ENCODE results near the gene SHCBP1.
A peak's percentile ranks its signal among the peaks of the same experiment; 100 is the strongest.
"Not testable (repeated sequence)": the region's sequence is repeated elsewhere in the genome, so short reads cannot be mapped to it uniquely, and the experiment has no call there.

SHCBP1 gene

DNA sequence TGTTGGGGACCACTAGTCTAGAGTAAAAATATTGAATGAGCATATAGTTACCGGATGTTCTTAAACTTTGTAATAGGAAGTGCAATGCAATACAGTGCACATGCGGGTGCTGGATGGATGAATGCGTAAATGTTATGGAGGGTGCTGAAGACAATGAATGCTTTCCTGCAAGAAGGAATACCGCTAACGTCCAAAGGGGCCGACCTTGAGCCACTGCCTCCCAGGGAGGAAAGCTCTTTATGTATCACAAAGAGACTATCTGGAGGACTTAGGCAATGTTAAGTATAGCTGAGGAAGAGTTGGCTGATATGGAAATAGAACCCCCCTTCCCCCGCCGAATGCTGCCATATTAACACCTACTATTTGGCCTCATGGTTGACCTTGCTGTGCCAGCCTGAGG, 27.5 kb upstream of the SHCBP1 start:
- DNase-seq (ENCODE audit: extremely low spot score) = no peak
- POLR2A ChIA-PET = no interaction called here
- CTCF ChIA-PET = interaction anchor here (1.1 kb wide), 1 partner anchor 80 kb away, joined by 3 read pairs; no protein-coding TSS in a partner anchor
- TF ChIP-seq, protein P1, sequence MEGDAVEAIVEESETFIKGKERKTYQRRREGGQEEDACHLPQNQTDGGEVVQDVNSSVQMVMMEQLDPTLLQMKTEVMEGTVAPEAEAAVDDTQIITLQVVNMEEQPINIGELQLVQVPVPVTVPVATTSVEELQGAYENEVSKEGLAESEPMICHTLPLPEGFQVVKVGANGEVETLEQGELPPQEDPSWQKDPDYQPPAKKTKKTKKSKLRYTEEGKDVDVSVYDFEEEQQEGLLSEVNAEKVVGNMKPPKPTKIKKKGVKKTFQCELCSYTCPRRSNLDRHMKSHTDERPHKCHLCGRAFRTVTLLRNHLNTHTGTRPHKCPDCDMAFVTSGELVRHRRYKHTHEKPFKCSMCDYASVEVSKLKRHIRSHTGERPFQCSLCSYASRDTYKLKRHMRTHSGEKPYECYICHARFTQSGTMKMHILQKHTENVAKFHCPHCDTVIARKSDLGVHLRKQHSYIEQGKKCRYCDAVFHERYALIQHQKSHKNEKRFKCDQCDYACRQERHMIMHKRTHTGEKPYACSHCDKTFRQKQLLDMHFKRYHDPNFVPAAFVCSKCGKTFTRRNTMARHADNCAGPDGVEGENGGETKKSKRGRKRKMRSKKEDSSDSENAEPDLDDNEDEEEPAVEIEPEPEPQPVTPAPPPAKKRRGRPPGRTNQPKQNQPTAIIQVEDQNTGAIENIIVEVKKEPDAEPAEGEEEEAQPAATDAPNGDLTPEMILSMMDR (IDR thresholded peaks at IDR 0.05; ENCODE audit: control extremely low read depth, extremely low read depth, low read depth, missing control alignments) = no peak

DNA sequence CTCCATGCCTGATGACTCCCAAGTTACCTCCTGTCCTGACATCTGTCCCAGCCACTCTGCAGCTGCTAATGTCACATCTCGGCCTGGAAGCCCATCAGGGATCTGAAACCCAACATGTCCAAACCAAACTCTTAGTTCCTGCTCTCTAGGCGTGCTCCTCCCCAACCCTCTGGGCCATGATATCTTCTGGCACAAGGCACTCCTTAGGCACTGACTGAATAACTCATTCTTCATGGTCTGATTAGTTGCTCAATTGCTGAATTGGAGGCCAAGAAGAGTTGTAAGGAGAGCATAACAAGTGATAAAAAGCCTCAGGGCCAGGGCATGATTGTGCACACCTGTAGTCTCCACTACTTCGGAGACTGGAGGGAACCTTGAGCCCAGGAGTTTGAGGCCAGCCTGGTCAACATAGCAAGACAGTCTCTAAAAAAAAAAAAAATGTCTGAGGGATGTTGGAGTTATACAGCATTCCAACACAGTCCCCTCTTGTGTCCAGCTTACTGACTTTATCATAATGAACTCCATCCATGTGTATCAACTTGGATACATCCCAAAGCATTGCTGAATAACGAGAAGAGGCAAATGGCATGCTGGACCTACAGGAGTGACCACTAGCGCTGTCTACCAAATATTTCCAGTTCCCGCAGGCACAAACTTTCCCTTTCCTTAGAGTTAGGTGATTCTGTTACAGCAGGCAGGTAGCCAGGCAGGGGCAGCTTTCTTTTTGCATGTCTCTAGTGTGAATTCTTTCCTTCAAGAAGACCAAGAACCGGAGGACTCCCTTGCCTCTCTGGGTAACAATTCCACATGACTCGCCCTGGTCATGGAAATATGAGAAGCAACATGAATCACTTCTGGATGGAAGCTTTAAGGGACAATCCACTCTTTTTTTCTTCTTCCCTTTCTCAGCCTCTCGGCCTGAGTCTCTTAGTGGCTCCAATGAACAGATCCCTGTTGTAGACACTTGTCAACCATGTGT, 18.1 kb upstream of the SHCBP1 start:
- no peak for DNase-seq (ENCODE audit: extremely low spot score)
- ChIA-PET POLR2A (no interaction called here), CTCF (interaction anchor here (1.5 to 3.1 kb wide), 2 partner anchors 10 to 35 kb away, joined by 4 to 13 read pairs; no protein-coding TSS in a partner anchor)
- TF ChIP-seq, protein P1 (IDR thresholded peaks at IDR 0.05; ENCODE audit: control extremely low read depth, extremely low read depth, low read depth, missing control alignments) = no peak

DNA sequence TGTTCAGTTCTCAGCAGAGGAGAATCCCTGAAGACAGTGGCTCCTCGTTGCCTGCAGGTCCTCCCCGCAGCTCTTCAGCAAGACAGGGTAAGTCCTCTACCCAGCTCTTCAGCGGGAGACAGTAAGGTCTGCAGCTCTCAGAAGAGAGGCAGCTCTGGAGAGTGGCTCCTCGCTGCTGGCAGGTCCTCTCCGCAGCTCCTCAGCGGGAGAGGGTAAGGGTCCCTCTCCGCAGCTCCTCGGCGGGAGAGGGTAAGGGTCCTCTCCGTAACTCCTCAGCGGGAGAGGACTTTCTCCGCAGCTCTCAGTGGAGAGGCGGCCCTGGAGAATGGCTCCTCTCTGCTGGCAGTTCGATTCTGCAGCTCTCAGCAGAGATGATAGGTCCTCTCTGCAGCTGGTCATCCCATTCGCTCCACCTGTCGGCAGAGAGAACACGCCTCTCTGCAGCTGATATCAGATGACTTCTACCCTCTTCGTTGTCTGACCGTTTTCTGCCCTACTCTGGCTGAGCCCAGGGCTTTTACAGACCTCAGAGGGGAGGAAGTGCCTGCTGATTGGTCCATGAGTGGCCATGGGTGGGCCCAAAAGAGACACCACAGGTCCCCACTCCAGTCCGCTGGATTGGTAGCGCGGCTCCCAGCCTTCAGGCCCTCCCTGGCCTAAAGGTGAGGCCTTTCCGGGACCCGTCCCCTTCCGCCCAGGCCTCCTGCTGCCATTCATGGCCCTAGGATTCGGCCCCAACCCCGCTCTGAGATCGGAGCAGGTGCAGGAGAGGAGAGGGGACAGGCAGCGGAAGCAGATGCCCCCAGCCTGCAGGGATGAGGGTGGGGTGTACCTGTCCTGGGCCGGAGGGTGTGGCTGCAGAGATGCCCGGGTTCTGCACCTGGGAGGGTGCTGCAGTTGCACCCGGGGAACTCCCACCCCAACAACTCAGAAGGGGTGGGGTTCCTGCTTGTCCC, 11.9 kb upstream of the SHCBP1 start:
- TF ChIP-seq, protein P1 (IDR thresholded peaks at IDR 0.05; ENCODE audit: control extremely low read depth, extremely low read depth, low read depth, missing control alignments) = no peak
- ChIA-PET CTCF (interaction anchor here (0.9 to 1.2 kb wide), 3 partner anchors 11 to 73 kb away, joined by 3 to 4 read pairs (median 3); partner anchors contain the start of gene SHCBP1), POLR2A (no interaction called here)
- DNase-seq (ENCODE audit: extremely low spot score) = no peak

DNA sequence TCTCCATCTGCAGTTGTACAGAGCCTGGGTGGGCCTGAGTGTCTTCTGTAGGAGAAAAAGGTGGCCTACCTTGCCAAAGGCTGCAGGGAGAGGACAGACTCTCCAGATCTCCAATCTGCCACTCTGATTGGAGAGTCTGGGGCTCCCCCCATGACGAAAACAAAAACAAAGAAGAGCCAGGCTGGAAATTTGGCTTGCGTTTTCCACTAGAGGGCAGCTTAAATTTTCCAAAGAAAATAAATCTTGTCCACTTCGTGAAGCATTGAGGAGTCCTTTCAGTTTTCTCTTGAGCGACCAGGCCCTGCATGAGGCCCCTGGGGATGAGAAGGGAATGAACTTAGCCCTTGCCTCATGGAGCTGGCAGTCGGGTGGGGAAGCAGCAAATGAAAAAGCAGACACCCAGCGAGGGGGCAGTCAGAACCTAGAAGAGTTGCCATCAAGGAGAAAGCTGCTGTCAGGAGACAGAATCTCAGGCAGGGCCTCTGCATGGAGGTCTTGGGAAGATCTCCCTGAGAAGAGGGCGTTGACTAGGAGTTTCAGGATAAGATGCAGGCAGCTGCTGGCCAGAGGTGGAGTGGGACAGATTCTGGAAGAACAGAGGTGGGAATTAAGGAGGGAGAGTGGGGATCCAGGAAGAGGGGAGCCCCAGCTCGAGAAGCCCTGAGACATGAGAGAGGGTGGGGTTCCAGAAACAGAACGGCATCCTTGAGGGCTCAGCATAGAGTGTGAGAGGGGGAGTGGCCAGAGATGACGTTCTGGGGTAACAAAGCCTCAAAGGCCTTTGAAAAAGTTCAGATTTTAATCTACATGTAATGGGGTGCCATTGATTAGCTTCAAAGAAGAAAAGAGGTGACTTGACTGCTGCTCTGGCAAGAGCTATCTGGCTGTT, 8.4 kb upstream of the SHCBP1 start:
- ChIA-PET POLR2A (no interaction called here), CTCF (interaction anchor here (0.7 to 3.2 kb wide), 9 partner anchors 9 to 290 kb away, joined by 3 to 13 read pairs (median 4); partner anchors contain the start of gene SHCBP1)
- no peak for DNase-seq (ENCODE audit: extremely low spot score)
- TF ChIP-seq, protein P1 (IDR thresholded peaks at IDR 0.05; ENCODE audit: control extremely low read depth, extremely low read depth, low read depth, missing control alignments) = peak; percentile 17

DNA sequence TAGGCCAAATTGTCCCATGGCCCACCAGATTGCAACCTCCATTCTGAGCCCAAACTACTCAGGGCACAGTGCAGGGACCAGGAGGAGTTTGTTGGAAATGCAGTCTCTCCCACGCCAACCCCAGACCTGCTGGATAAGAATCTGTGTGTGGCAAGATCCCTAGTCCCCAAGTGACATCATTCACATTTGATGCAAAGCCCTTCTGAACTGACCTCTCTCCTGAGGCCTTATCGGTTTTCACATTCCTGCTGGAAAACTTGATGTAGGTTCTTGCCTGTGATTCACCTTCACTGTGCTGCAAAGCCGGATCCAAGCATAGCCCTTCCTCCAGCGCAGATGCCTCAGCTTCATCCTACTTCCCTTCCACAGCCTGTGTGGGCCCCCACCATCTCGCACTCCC, 6.6 kb upstream of the SHCBP1 start:
- TF ChIP-seq, protein P1 (IDR thresholded peaks at IDR 0.05; ENCODE audit: control extremely low read depth, extremely low read depth, low read depth, missing control alignments) = no peak
- POLR2A ChIA-PET = no interaction called here
- CTCF ChIA-PET = interaction anchor here (1.1 to 3.2 kb wide), 2 partner anchors 12 kb away, joined by 3 to 13 read pairs; no protein-coding TSS in a partner anchor
- no peak for DNase-seq (ENCODE audit: extremely low spot score)

DNA sequence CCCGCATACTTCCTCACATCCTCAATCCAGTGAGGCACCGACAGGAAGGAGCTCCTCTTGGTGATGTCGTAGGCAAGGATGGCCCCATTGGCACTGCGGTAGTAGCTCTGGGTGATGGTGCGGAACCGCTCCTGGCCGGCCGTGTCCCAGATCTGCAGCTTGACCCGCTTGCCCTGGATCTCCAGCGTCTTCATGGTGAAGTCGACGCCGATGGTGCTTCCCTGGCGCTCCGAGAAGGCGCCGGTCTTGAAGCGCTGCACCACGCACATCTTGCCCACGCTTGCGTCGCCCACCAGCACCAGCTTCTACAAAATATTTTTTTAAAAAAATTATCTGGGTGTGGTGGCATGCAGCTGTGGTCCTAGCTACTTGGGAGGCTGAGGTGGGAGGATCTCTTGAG, 5.5 kb upstream of the SHCBP1 start:
- POLR2A ChIA-PET; DNase-seq (ENCODE audit: extremely low spot score): not testable (repeated sequence)
- CTCF ChIA-PET = interaction anchor here (1.2 kb wide), 1 partner anchor 9 kb away, joined by 3 read pairs; no protein-coding TSS in a partner anchor

DNA sequence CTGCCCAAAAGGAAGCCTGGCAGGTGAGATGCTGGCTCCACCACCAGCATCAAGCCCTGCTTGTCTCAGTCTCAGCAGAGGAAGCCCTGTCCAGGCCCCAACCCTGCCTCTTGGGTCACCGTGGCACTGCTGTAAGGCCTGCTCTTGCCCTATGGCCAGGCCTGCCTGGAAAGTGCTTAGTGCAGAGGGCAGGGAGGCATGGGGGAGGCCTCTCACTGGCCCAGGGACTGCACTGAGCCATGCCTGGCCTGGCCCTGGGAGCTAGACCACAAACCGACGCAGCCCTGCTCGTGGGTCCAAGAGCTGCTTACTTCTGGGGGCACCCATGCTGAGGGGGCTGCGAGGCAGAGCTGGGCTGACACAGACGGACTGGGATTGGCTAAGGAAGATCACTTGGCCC, 3.7 kb upstream of the SHCBP1 start:
- DNase-seq (ENCODE audit: extremely low spot score); CTCF ChIA-PET; POLR2A ChIA-PET: not testable (repeated sequence)

DNA sequence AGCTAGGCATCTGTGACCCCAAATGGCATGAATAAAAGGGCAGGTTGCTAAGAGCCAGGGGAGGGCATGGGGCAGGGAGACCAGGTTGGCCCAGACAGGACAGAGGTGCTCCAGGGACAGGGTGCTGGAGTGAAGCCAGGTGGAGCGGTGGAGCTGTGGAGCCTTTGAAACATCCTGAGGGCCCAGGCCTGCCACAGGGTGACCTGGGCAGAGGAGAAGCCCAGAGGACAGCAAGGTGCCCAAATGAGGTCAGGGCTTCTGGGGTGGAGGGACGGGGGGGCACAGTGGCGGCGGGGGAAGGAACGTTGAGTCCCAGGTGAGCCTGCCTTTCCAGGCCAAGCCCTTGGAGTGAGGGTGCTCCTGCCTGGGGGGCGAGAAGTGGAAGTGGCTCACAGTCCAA, 2.5 kb upstream of the SHCBP1 start:
- POLR2A ChIA-PET; CTCF ChIA-PET; DNase-seq (ENCODE audit: extremely low spot score): not testable (repeated sequence)

DNA sequence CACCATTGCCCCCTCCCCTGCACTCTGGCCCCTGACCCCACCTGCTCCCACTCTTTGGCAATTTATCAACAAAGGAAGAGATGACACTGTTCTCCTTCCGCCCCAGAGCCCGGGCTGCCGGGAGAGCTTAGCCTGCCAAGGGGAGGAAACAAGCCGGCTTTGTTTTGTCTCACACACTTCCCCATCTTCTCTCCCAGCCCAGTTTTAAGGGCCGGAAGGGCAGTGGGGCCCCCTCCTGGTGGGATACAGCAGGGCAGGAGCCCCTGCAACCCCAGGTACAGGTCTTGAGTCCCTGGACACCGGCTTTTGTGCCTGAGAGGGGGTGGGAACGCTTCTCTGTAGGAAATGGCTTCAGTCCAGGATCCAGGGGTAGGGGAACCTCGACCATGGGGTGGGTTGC, 2.1 kb upstream of the SHCBP1 start:
- DNase-seq (ENCODE audit: extremely low spot score); CTCF ChIA-PET; POLR2A ChIA-PET: not testable (repeated sequence)
